ENCODE results near the gene RBL2. TPM values are rescaled to one million over a fixed set of nuclear protein-coding genes. Genes with fewer than 3 reads are reported as not detected.

Gene RBL2
- total and polyA plus RNA-seq, 12 donors, result 18.7 to 48.5 (median 34.3) TPM

DNA sequence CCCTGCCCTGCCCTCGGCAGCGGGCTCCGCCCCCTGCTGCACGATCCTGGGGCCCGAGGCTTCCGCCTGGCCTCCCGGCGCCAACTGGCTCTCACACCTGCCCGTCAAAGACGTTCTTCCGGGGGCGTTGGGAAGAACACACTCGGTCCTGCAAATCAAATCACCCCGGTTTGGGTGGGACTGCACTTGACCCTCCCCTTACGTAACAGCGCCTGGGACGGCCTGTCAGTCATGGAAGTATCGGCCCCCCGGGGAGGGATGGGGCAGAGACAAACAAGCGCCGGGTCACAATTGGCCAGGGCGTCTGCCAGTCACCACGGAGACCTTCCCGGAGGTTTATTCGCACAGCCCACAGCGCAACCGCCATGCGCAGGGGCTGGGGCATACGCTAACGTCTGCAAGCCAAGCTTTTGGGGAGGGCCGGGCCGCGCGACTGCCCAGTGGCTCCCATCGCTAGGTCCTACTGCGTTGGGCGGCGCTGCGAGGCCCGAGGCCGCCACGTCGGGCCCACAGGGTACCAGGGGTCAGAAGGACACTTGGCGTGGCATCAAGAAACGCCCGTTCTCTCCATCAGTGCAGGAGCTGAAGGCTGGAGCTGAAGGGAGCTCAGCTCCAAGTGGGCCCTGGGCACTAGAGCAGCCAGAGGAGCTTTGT is 69.1 kb downstream of the RBL2 start:
- peaks cover 0 to 18% (median 6%) of the 10 kb centered on the region in 9 donors for H3K36me3 ChIP-seq
- H3K9me3 ChIP-seq, result no peaks in the 10 kb centered on the region
- 0% methylated on average over 46 of the region's 46 CpGs for WGBS, 2 donors
- H3K27me3 ChIP-seq, result no peaks in the 10 kb centered on the region
- H3K27ac ChIP-seq, result peak overlapping the region; percentile 91 to 99 (median 94)
- peak; percentile 100 for DNase-seq
- TF ChIP-seq, protein P1, sequence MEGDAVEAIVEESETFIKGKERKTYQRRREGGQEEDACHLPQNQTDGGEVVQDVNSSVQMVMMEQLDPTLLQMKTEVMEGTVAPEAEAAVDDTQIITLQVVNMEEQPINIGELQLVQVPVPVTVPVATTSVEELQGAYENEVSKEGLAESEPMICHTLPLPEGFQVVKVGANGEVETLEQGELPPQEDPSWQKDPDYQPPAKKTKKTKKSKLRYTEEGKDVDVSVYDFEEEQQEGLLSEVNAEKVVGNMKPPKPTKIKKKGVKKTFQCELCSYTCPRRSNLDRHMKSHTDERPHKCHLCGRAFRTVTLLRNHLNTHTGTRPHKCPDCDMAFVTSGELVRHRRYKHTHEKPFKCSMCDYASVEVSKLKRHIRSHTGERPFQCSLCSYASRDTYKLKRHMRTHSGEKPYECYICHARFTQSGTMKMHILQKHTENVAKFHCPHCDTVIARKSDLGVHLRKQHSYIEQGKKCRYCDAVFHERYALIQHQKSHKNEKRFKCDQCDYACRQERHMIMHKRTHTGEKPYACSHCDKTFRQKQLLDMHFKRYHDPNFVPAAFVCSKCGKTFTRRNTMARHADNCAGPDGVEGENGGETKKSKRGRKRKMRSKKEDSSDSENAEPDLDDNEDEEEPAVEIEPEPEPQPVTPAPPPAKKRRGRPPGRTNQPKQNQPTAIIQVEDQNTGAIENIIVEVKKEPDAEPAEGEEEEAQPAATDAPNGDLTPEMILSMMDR (IDR thresholded peaks at IDR 0.05), result no peak
- peak overlapping the region; percentile 83 to 99 (median 88) for H3K4me3 ChIP-seq
- intact Hi-C loops (cut with DNase I), result loop anchor here in 6 of 10 donors (2.0 to 10.0 kb wide), 3 partner anchors 69 to 1424 kb away; partner anchors contain the start of gene RBL2 (in 5 of the 6)
- ATAC-seq, result peak; percentile 92 to 96 (median 94)
- peaks cover 5 to 47% (median 40%) of the 10 kb centered on the region in 9 donors for H3K4me1 ChIP-seq

DNA sequence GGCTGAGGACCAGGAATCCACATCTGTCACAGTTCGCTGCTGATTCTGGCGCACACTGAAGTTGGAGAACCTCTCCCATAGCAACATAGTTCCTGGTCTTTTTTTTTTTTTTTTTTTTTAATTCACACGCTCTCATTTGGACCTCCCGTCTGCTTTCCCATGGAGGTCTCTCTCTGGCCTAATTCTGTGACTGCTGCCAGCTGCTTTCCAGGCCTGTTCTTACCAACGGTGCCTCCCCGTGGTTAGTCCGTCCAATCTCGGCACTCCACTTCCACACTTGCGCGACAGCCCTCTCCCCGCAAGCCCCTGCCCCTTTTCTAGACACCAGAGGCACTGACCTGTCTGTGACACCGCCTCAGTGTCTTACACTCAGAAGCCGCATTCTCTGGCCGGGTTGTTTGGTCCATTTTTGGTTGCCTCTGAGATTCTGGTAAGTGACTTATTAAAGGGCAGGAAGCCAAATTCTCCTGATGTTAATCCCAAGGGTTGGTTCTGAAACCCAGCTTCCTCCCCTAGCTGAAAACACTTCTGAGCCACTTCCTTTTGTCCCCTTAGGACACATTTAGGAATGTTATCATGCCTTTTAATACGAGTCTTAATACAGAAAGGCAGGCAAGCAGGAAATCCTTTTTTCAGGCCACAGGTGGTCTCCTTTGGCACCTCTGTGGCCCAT is 69.9 kb downstream of the RBL2 start:
- WGBS, 2 donors, result 2% methylated on average over 15 of the region's 15 CpGs
- Histone ChIP-seq H3K4me1 (peaks cover 5 to 47% (median 40%) of the 10 kb centered on the region in 9 donors), H3K36me3 (peaks cover 0 to 11% (median 0%) of the 10 kb centered on the region in 9 donors), H3K4me3 (peak overlapping the region; percentile 12 to 99 (median 76)), H3K27ac (peak overlapping the region; percentile 91 to 99 (median 94)), H3K9me3 (no peaks in the 10 kb centered on the region), H3K27me3 (no peaks in the 10 kb centered on the region)
- intact Hi-C loops (cut with DNase I), result loop anchor here in 6 of 10 donors (2.0 to 10.0 kb wide), 3 partner anchors 69 to 1423 kb away; partner anchors contain the start of gene RBL2 (in 5 of the 6)
- TF ChIP-seq, protein P1 (IDR thresholded peaks at IDR 0.05), result no peak
- peak; percentile 3 to 44 (median 12) for ATAC-seq
- peak; percentile 55 to 69 for DNase-seq

DNA sequence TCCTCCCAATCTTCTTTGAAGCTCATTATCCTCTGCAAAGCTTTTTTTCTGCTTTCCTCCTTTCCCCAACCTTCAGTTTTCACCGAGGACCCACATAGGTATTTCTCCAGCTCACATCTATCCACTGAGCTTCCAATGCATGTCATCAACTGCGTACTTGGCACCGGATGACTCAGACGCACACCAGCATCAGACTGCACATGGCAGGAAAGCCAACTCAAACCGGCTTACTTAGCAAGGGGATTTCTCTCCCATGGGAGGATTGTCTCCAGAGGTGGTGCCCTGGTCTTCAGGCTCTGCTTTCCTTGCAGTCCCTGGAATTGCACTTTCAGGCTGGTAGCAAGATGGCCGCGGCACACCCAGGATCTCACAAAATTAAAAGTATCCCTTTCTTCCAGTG is 70.4 kb downstream of the RBL2 start:
- TF ChIP-seq, protein P1 (IDR thresholded peaks at IDR 0.05), result no peak
- ATAC-seq (no peak), DNase-seq (no peak)
- WGBS, 2 donors, result 55 to 63% methylated on average over 7 of the region's 7 CpGs
- peaks cover 5 to 52% (median 46%) of the 10 kb centered on the region in 9 donors for H3K4me1 ChIP-seq
- H3K36me3 ChIP-seq, result peaks cover 0 to 6% (median 0%) of the 10 kb centered on the region in 9 donors
- no peaks in the 10 kb centered on the region for H3K27me3 ChIP-seq
- H3K4me3 ChIP-seq, result peak overlapping the region in 8 of 10 donors; percentile 38 to 99 (median 85)
- H3K27ac ChIP-seq, result peak overlapping the region; percentile 91 to 99 (median 94)
- H3K9me3 ChIP-seq, result no peaks in the 10 kb centered on the region
- intact Hi-C loops (cut with DNase I), result loop anchor here in 2 of 10 donors (5.0 to 10.0 kb wide), 2 partner anchors 70 to 1423 kb away; partner anchors contain the start of gene RBL2 (in 1 of the 2)

DNA sequence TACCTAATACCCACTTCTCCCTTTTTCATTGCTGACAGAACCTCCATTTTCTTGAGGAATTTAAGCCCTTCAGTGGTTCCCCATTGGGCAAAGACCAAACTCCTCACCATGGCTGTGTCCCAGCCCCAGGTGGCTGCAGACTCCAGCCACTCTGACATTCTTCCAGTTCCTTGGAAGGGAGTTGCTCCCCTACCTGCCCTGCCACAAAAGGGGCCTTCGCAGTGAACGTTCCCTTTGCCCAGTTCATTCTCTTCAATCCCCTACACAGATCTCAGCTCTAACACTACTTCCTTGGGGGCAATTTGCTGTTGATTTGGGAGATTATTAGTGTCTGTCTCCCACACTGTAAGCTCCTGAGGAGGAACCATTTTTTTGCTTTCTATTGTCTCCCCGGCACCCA is 72.0 kb downstream of the RBL2 start:
- 93 to 94% methylated on average over 3 of the region's 3 CpGs for WGBS, 2 donors
- Histone ChIP-seq H3K27me3 (no peaks in the 10 kb centered on the region), H3K36me3 (no peaks in the 10 kb centered on the region), H3K4me1 (peaks cover 5 to 55% (median 50%) of the 10 kb centered on the region in 9 donors), H3K9me3 (no peaks in the 10 kb centered on the region), H3K4me3 (no peak overlapping the region), H3K27ac (peak overlapping the region in 3 of 10 donors; percentile 95 to 99 (median 97))
- intact Hi-C loops (cut with DNase I), result loop anchor here in 1 of 10 donors (10.0 kb wide), 1 partner anchor 71 kb away; the partner anchor contains the start of gene RBL2
- DNase-seq (no peak), ATAC-seq (no peak)
- TF ChIP-seq, protein P1 (IDR thresholded peaks at IDR 0.05), result no peak

Measured in heart right ventricle (tissue), 16 donors.